Epidermal melanocyte (primary cell): ENCODE measurements around the gene NANOS3.

Source experiments
- DNase-seq: peaks from one replicate; pipeline ENCODE4 v3.0.0; 2011; ENCODE audit warnings: low spot score; ENCODE audit not compliant: insufficient read length

NANOS3 gene

GRCh38 chr19:13885826-13886365 lies 9.0 kb downstream of the NANOS3 start:
- DNase-seq = no peak

- DNase-seq = no peak
Observed at GRCh38 chr19:13887018-13887436, 10.1 kb downstream of the NANOS3 start.

- DNase-seq = no peak
Observed at GRCh38 chr19:13887517-13887916, 10.6 kb downstream of the NANOS3 start.

GRCh38 chr19:13888281-13888680 lies 11.3 kb downstream of the NANOS3 start:
- DNase-seq = no peak

GRCh38 chr19:13890136-13890535 lies 13.2 kb downstream of the NANOS3 start:
- DNase-seq = no peak

GRCh38 chr19:13892870-13893269 lies 15.9 kb downstream of the NANOS3 start:
- DNase-seq = no peak

- no peak for DNase-seq
Observed at GRCh38 chr19:13894552-13894951, 17.6 kb downstream of the NANOS3 start.

- DNase-seq = no peak
Observed at GRCh38 chr19:13896227-13896626, 19.3 kb downstream of the NANOS3 start.

- DNase-seq = no peak
Observed at GRCh38 chr19:13899393-13899792, 22.5 kb downstream of the NANOS3 start.

- DNase-seq = no peak
Observed at GRCh38 chr19:13899912-13900584, 23.1 kb downstream of the NANOS3 start.

GRCh38 chr19:13902993-13903555 lies 26.1 kb downstream of the NANOS3 start:
- no peak for DNase-seq

- peak; percentile 92 for DNase-seq
Observed at GRCh38 chr19:13905634-13906520, 28.9 kb downstream of the NANOS3 start, which contains the start of the genes BRME1 and CC2D1A. TSS of gene BRME1 (minus strand) at chr19:13906117. CDS start at chr19:13904892, 1,225 bp downstream. TSS of gene CC2D1A (plus strand) at chr19:13906201. CDS start at chr19:13906442, 241 bp downstream.

- no peak for DNase-seq
Observed at GRCh38 chr19:13906521-13906904, 29.6 kb downstream of the NANOS3 start.

GRCh38 chr19:13906910-13907309 lies 30.0 kb downstream of the NANOS3 start:
- DNase-seq = no peak

- no peak for DNase-seq
Observed at GRCh38 chr19:13908674-13909073, 31.7 kb downstream of the NANOS3 start.

GRCh38 chr19:13909430-13909829 lies 32.5 kb downstream of the NANOS3 start:
- DNase-seq = no peak

GRCh38 chr19:13913352-13913751 lies 36.4 kb downstream of the NANOS3 start:
- DNase-seq = no peak

GRCh38 chr19:13914777-13915176 lies 37.8 kb downstream of the NANOS3 start:
- DNase-seq = no peak

- DNase-seq = no peak
Observed at GRCh38 chr19:13917888-13918406, 41.0 kb downstream of the NANOS3 start.

GRCh38 chr19:13918726-13919411 lies 41.9 kb downstream of the NANOS3 start:
- peak; percentile 12 for DNase-seq

- DNase-seq = no peak
Observed at GRCh38 chr19:13920524-13920923, 43.6 kb downstream of the NANOS3 start.
